ENCODE data around the gene LMF1.

LMF1 gene

GRCh38 chr16:856101-856500 lies 114.7 kb downstream of the LMF1 start:
- no peak overlapping the region for H3K4me2 ChIP-seq (ENCODE audit: low read length)
- H2AFZ ChIP-seq, result no peak overlapping the region
- no peak overlapping the region for H3K27ac ChIP-seq
- no peak for TF ChIP-seq CTCF (IDR thresholded peaks at IDR 0.05)
- no peak overlapping the region for H3K9ac ChIP-seq
- no peak overlapping the region for H3K4me3 ChIP-seq (ENCODE audit: low read depth, low read length)
- no peaks in the 10 kb centered on the region for H3K27me3 ChIP-seq (ENCODE audit: control insufficient read depth, insufficient read depth, low read length)
- H3K36me3 ChIP-seq (ENCODE audit: control insufficient read depth, insufficient read depth, low read length), result no peaks in the 10 kb centered on the region
- no peaks in the 10 kb centered on the region for H3K79me2 ChIP-seq
- H3K4me1 ChIP-seq, result no peaks in the 10 kb centered on the region
- H3K9me3 ChIP-seq (ENCODE audit: control insufficient read depth, low read length), result no peaks in the 10 kb centered on the region

- Histone ChIP-seq H3K4me1 (no peaks in the 10 kb centered on the region), H3K27ac (no peak overlapping the region)
Observed at GRCh38 chr16:855471-855870, 115.3 kb downstream of the LMF1 start.

GRCh38 chr16:854808-855410 lies 115.9 kb downstream of the LMF1 start:
- H3K9me3 ChIP-seq (ENCODE audit: control insufficient read depth, low read length), result no peaks in the 10 kb centered on the region
- no peaks in the 10 kb centered on the region for H3K27me3 ChIP-seq (ENCODE audit: control insufficient read depth, insufficient read depth, low read length)
- no peaks in the 10 kb centered on the region for H3K36me3 ChIP-seq (ENCODE audit: control insufficient read depth, insufficient read depth, low read length)
- no peak for TF ChIP-seq CTCF (IDR thresholded peaks at IDR 0.05)
- no peaks in the 10 kb centered on the region for H3K79me2 ChIP-seq
- no peak overlapping the region for H3K9ac ChIP-seq
- no peak overlapping the region for H2AFZ ChIP-seq
- no peak overlapping the region for H3K4me3 ChIP-seq (ENCODE audit: low read depth, low read length)
- H3K4me1 ChIP-seq, result no peaks in the 10 kb centered on the region
- H3K4me2 ChIP-seq (ENCODE audit: low read length), result no peak overlapping the region
- H3K27ac ChIP-seq, result no peak overlapping the region

More at GRCh38 chr16:855471-855870, 115.3 kb downstream of the LMF1 start:
- Histone ChIP-seq H3K27me3 (ENCODE audit: control insufficient read depth, insufficient read depth, low read length) (no peaks in the 10 kb centered on the region), H3K4me3 (ENCODE audit: low read depth, low read length) (no peak overlapping the region), H3K9ac (no peak overlapping the region), H2AFZ (no peak overlapping the region), H3K9me3 (ENCODE audit: control insufficient read depth, low read length) (no peaks in the 10 kb centered on the region), H3K79me2 (no peaks in the 10 kb centered on the region), H3K36me3 (ENCODE audit: control insufficient read depth, insufficient read depth, low read length) (no peaks in the 10 kb centered on the region), H3K4me2 (ENCODE audit: low read length) (no peak overlapping the region)
- TF ChIP-seq CTCF (IDR thresholded peaks at IDR 0.05), result no peak

GRCh38 chr16:853981-854807 lies 116.6 kb downstream of the LMF1 start:
- H3K79me2 ChIP-seq, result no peaks in the 10 kb centered on the region
- no peak overlapping the region for H3K9ac ChIP-seq
- no peaks in the 10 kb centered on the region for H3K27me3 ChIP-seq (ENCODE audit: control insufficient read depth, insufficient read depth, low read length)
- no peak overlapping the region for H2AFZ ChIP-seq
- TF ChIP-seq CTCF (IDR thresholded peaks at IDR 0.05), result no peak
- H3K36me3 ChIP-seq (ENCODE audit: control insufficient read depth, insufficient read depth, low read length), result no peaks in the 10 kb centered on the region
- no peaks in the 10 kb centered on the region for H3K9me3 ChIP-seq (ENCODE audit: control insufficient read depth, low read length)
- no peak overlapping the region for H3K4me3 ChIP-seq (ENCODE audit: low read depth, low read length)
- no peaks in the 10 kb centered on the region for H3K4me1 ChIP-seq
- H3K4me2 ChIP-seq (ENCODE audit: low read length), result no peak overlapping the region
- no peak overlapping the region for H3K27ac ChIP-seq

Data from parathyroid adenoma (tissue), 2 donors.